T-helper 2 cell (primary cell): ENCODE results near the gene ANGEL1.
A peak's percentile ranks its signal among the peaks of the same experiment; 100 is the strongest.

Experiments used
- DNase-seq, 5 experiments: peaks; one replicate each; pipeline versions ENCODE4 v3.0.0 to v3.0.0-alpha.2; 2012 to 2022
- total RNA-seq, 2 donors: gene quantifications; one replicate each; lab custom pipeline; 2026; lab: John Stamatoyannopoulos, UW

ANGEL1 gene
- 14.0 to 20.0 reads per million in 2 donors for total RNA-seq

GRCh38 chr14:76812422-76813383 is at the start of gene ANGEL1:
ANGEL1 (minus strand) TSS chr14:76812882; CDS start chr14:76812827, 55 bp downstream.
- peak; percentile 95 to 98 (median 95) for DNase-seq

GRCh38 chr14:76861574-76862255 is 49.0 kb upstream of the ANGEL1 start:
- no peak for DNase-seq

- no peak for DNase-seq
Measured at GRCh38 chr14:76856769-76857168, 44.1 kb upstream of the ANGEL1 start.

- no peak for DNase-seq
Measured at GRCh38 chr14:76855066-76855465, 42.4 kb upstream of the ANGEL1 start.

GRCh38 chr14:76848879-76849278 is 36.2 kb upstream of the ANGEL1 start:
- DNase-seq = no peak

GRCh38 chr14:76846331-76847047 is 33.8 kb upstream of the ANGEL1 start:
- no peak for DNase-seq

GRCh38 chr14:76844223-76844622 is 31.5 kb upstream of the ANGEL1 start:
- peak in 4 of 5 experiments; percentile 23 to 80 (median 39) for DNase-seq

GRCh38 chr14:76842414-76842813 is 29.7 kb upstream of the ANGEL1 start:
- no peak for DNase-seq

GRCh38 chr14:76837524-76837923 is 24.8 kb upstream of the ANGEL1 start:
- DNase-seq = no peak

GRCh38 chr14:76836029-76836630 is 23.4 kb upstream of the ANGEL1 start:
- DNase-seq = no peak

GRCh38 chr14:76834241-76834661 is 21.6 kb upstream of the ANGEL1 start:
- DNase-seq = no peak

GRCh38 chr14:76833011-76833410 is 20.3 kb upstream of the ANGEL1 start:
- DNase-seq = no peak

- DNase-seq = no peak
Measured at GRCh38 chr14:76832503-76832988, 19.9 kb upstream of the ANGEL1 start.

- no peak for DNase-seq
Measured at GRCh38 chr14:76830556-76830955, 17.9 kb upstream of the ANGEL1 start.

GRCh38 chr14:76829650-76830421 is 17.2 kb upstream of the ANGEL1 start:
- DNase-seq = no peak

GRCh38 chr14:76829013-76829365 is 16.3 kb upstream of the ANGEL1 start:
- no peak for DNase-seq

- DNase-seq = no peak
Measured at GRCh38 chr14:76828339-76829012, 15.8 kb upstream of the ANGEL1 start.

GRCh38 chr14:76827696-76828296 is 15.1 kb upstream of the ANGEL1 start:
- no peak for DNase-seq

- no peak for DNase-seq
Measured at GRCh38 chr14:76826122-76826521, 13.4 kb upstream of the ANGEL1 start, which contains the start of gene LRRC74A. LRRC74A (plus strand) TSS chr14:76826408; CDS start chr14:76826698, 290 bp downstream.

GRCh38 chr14:76820700-76821099 is 8.0 kb upstream of the ANGEL1 start:
- no peak for DNase-seq
